ENCODE data around the gene UPF2. TPM values are rescaled to one million over a fixed set of nuclear protein-coding genes. Genes with fewer than 3 reads are reported as not detected.

UPF2 gene
- total RNA-seq, 1 donor = 19.0 TPM

- H3K4me3 ChIP-seq (ENCODE audit: low read depth, low read length) = no peak overlapping the region
- DNase-seq (ENCODE audit: low read depth) = no peak
- TF ChIP-seq, protein P1, sequence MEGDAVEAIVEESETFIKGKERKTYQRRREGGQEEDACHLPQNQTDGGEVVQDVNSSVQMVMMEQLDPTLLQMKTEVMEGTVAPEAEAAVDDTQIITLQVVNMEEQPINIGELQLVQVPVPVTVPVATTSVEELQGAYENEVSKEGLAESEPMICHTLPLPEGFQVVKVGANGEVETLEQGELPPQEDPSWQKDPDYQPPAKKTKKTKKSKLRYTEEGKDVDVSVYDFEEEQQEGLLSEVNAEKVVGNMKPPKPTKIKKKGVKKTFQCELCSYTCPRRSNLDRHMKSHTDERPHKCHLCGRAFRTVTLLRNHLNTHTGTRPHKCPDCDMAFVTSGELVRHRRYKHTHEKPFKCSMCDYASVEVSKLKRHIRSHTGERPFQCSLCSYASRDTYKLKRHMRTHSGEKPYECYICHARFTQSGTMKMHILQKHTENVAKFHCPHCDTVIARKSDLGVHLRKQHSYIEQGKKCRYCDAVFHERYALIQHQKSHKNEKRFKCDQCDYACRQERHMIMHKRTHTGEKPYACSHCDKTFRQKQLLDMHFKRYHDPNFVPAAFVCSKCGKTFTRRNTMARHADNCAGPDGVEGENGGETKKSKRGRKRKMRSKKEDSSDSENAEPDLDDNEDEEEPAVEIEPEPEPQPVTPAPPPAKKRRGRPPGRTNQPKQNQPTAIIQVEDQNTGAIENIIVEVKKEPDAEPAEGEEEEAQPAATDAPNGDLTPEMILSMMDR (IDR thresholded peaks at IDR 0.05; ENCODE audit: insufficient read depth, low read depth, low read length) = no peak
Observed at GRCh38 chr10:12056748-12057147, 14.1 kb upstream of the UPF2 start.

- H3K4me3 ChIP-seq (ENCODE audit: low read depth, low read length) = no peak overlapping the region
- TF ChIP-seq, protein P1 (IDR thresholded peaks at IDR 0.05; ENCODE audit: insufficient read depth, low read depth, low read length) = no peak
- DNase-seq (ENCODE audit: low read depth) = no peak
Observed at GRCh38 chr10:12055732-12056131, 13.1 kb upstream of the UPF2 start.

DNA sequence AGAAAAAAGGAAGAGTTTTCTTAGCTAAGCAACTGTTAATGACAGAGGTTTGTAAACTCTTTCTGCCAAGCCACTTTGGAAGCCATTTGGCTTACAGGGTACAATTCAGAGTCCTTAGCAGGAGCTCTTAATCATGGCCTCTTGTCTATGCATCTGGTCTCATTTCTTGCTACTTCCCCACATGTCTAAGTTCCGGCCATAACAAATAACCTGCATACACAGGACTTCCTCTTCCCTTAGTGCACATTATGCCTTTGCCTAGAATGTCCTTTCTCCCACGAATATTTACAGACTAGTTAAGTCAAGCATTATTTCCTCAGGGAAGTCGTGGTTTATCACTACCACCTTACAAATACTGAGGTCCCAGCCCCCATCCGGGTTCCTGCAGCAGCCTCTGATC is 8.6 kb upstream of the UPF2 start:
- TF ChIP-seq, protein P1 (IDR thresholded peaks at IDR 0.05; ENCODE audit: insufficient read depth, low read depth, low read length) = no peak
- H3K4me3 ChIP-seq (ENCODE audit: low read depth, low read length) = no peak overlapping the region
- no peak for DNase-seq (ENCODE audit: low read depth)

- no peak for DNase-seq (ENCODE audit: low read depth)
- TF ChIP-seq, protein P1 (IDR thresholded peaks at IDR 0.05; ENCODE audit: insufficient read depth, low read depth, low read length) = no peak
- no peak overlapping the region for H3K4me3 ChIP-seq (ENCODE audit: low read depth, low read length)
Observed at GRCh38 chr10:12050528-12050927, 7.9 kb upstream of the UPF2 start.

- TF ChIP-seq, protein P1 (IDR thresholded peaks at IDR 0.05; ENCODE audit: insufficient read depth, low read depth, low read length) = no peak
- no peak for DNase-seq (ENCODE audit: low read depth)
- H3K4me3 ChIP-seq (ENCODE audit: low read depth, low read length) = no peak overlapping the region
Observed at GRCh38 chr10:12048547-12048946, 5.9 kb upstream of the UPF2 start.

DNA sequence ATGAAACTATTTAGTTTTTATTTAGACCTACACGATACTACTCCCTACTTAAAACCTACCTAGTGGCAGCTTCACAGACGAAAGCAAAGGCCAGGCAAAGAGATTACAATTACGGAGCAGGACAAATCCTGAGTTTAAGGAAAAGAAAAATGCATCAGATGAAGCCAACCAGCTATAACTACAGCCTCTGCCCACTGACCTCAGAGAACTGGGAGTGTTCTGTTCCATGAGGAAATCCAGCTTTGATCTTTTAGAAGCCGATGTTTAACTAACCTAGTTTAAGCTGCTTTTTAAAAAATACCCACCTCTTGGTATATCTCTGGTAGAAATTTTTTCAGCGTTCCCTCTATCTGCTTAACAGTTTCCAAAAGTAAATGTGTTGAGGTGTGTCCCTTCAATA is 3.0 kb upstream of the UPF2 start:
- TF ChIP-seq, protein P1 (IDR thresholded peaks at IDR 0.05; ENCODE audit: insufficient read depth, low read depth, low read length) = no peak
- no peak for DNase-seq (ENCODE audit: low read depth)
- H3K4me3 ChIP-seq (ENCODE audit: low read depth, low read length) = no peak overlapping the region

- H3K4me3 ChIP-seq (ENCODE audit: low read depth, low read length) = peak overlapping the region; percentile 98
- TF ChIP-seq, protein P1 (IDR thresholded peaks at IDR 0.05; ENCODE audit: insufficient read depth, low read depth, low read length) = no peak
- DNase-seq (ENCODE audit: low read depth) = peak; percentile 16
Observed at GRCh38 chr10:12042409-12042796, 206 bp downstream of the UPF2 start.

Data from fibroblast of villous mesenchyme (primary cell).